ENCODE measurements around the gene POP4. TPM values are rescaled to one million over a fixed set of nuclear protein-coding genes. Genes with fewer than 3 reads are reported as not detected.

Gene POP4
- total RNA-seq, 6 experiments from 2014 or later, result 73.9 to 104 (median 88.8) TPM

GRCh38 chr19:29562299-29563297, 43.5 kb upstream of the POP4 start:
- Mint-ChIP-seq H3K36me3 (ENCODE audit: low read depth) (no peaks in the 10 kb centered on the region), H3K4me1 (ENCODE audit: low read depth) (no peaks in the 10 kb centered on the region), H3K9me3 (peaks cover 17% of the 10 kb centered on the region), H3K27me3 (ENCODE audit: insufficient read depth) (peaks cover 8% of the 10 kb centered on the region), H3K4me3 (no peak overlapping the region), H3K27ac (no peak overlapping the region)
- no peak for TF ChIP-seq CTCF (IDR thresholded peaks at IDR 0.05)
- no peak for DNase-seq

DNA sequence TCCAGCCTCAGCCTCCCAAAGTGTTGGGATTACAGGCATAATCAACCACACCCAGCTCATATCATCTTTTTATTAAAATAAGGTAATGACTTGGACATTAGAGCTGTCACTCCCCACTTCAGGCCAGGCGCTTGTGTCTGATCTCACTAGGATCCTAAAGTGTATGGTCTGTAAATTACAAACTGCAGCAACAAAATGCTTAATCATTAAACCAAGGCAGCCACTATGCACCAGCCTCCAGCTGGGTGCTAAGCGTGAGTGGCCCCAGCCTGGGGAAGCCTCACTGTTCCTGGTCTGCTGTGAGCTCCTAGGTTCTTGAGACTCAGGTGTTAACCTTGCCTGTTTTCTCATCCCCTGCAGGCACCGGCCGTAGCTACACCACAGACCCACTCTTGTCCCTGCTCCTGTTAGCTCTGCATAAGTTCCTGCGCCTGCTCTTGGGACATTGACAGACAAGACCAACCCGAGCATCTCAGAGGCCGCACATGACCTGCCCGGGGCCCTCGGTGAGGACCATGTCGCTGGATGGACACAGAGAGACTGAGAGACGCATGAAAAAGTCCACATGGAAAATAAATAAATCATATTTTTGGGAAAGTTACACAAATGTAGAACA, 42.5 kb upstream of the POP4 start:
- Mint-ChIP-seq H3K9me3 (peaks cover 13% of the 10 kb centered on the region; the same call in 1 of the 2 replicates), H3K4me1 (ENCODE audit: low read depth) (no peaks in the 10 kb centered on the region), H3K4me3 (no peak overlapping the region), H3K27me3 (ENCODE audit: insufficient read depth) (peaks cover 16% of the 10 kb centered on the region), H3K36me3 (ENCODE audit: low read depth) (no peaks in the 10 kb centered on the region), H3K27ac (no peak overlapping the region)
- DNase-seq, result no peak
- TF ChIP-seq CTCF (IDR thresholded peaks at IDR 0.05), result no peak

DNA sequence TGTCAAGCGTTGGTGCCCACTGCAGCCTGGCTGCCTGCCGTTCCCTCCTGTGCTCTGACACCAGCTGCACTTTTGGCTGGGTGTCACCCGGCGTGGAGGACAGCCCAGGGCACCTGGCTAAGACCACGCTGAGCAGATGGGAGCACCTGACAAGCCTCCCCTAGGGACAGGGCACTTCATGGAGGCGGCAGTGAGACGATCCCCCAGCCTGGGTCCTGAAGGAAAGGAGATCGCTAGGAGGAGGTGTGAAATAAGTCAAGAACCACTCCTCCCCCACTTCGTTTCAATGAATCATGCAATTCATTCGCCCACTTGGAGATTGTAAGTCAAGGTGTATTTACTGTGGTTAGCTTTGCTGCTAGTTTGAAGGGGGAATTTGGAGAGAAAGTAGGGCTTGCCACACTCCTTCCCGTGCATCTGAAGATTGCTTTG, 41.5 kb upstream of the POP4 start:
- Mint-ChIP-seq H3K27me3 (ENCODE audit: insufficient read depth) (peaks cover 19% of the 10 kb centered on the region), H3K4me3 (no peak overlapping the region), H3K9me3 (peaks cover 8% of the 10 kb centered on the region; the same call in 1 of the 2 replicates), H3K27ac (no peak overlapping the region), H3K4me1 (ENCODE audit: low read depth) (no peaks in the 10 kb centered on the region), H3K36me3 (ENCODE audit: low read depth) (no peaks in the 10 kb centered on the region)
- DNase-seq, result no peak
- no peak for TF ChIP-seq CTCF (IDR thresholded peaks at IDR 0.05)

- DNase-seq, result no peak
- no peak for TF ChIP-seq CTCF (IDR thresholded peaks at IDR 0.05)
- Mint-ChIP-seq H3K9me3 (peaks cover 2% of the 10 kb centered on the region; the same call in 1 of the 2 replicates), H3K4me1 (ENCODE audit: low read depth) (no peaks in the 10 kb centered on the region), H3K36me3 (ENCODE audit: low read depth) (no peaks in the 10 kb centered on the region), H3K27ac (no peak overlapping the region), H3K27me3 (ENCODE audit: insufficient read depth) (peaks cover 19% of the 10 kb centered on the region), H3K4me3 (no peak overlapping the region)
Observed at GRCh38 chr19:29565171-29565570, 40.9 kb upstream of the POP4 start.

- TF ChIP-seq CTCF (IDR thresholded peaks at IDR 0.05), result no peak
- H3K27ac Mint-ChIP-seq, result no peak overlapping the region
- H3K36me3 Mint-ChIP-seq (ENCODE audit: low read depth), result no peaks in the 10 kb centered on the region
- no peak overlapping the region for H3K4me3 Mint-ChIP-seq
- H3K4me1 Mint-ChIP-seq (ENCODE audit: low read depth), result no peaks in the 10 kb centered on the region
- H3K27me3 Mint-ChIP-seq (ENCODE audit: insufficient read depth), result peaks cover 22% of the 10 kb centered on the region
- no peak for DNase-seq
- H3K9me3 Mint-ChIP-seq, result no peaks in the 10 kb centered on the region
Observed at GRCh38 chr19:29566496-29567054, 39.5 kb upstream of the POP4 start.
